GM23248 (cell line): Measurements from ENCODE around the gene RBM47. TPM values are rescaled to one million over a fixed set of nuclear protein-coding genes. Genes with fewer than 3 reads are reported as not detected.
"Not testable (repeated sequence)": the region's sequence is repeated elsewhere in the genome, so short reads cannot be mapped to it uniquely, and the experiment has no call there.

Experiments
- DNase-seq: peaks from one replicate; pipeline ENCODE4 v3.0.0-alpha.2; 2015
- H2AFZ ChIP-seq: fragments of 200-600 bp; sonication (generic); 2 replicates; pipeline ENCODE4 v1.6.1; 2016; ENCODE audit warnings: antibody characterized with exemption
- H3F3A ChIP-seq: fragments of 200-600 bp; sonication (generic); 2 replicates; pipeline ENCODE4 v1.6.1; 2016; ENCODE audit warnings: mild to moderate bottlenecking, antibody characterized with exemption, mixed run types; ENCODE audit not compliant: insufficient read depth
- H3K27ac ChIP-seq: fragments of 200-600 bp; sonication (generic); 2 replicates; pipeline ENCODE4 v1.5.1; 2016; ENCODE audit warnings: mild to moderate bottlenecking
- H3K27me3 ChIP-seq: fragments of 200-600 bp; sonication (generic); replicated peaks from 2 replicates; pipeline ENCODE4 v1.6.1; 2016; ENCODE audit warnings: mild to moderate bottlenecking; ENCODE audit not compliant: insufficient read depth
- H3K36me3 ChIP-seq: fragments of 200-600 bp; sonication (generic); 2 replicates; pipeline ENCODE4 v1.6.1; 2016; ENCODE audit warnings: low read depth, mild to moderate bottlenecking
- H3K4me1 ChIP-seq: fragments of 200-600 bp; sonication (generic); 2 replicates; pipeline ENCODE4 v1.6.1; 2016; ENCODE audit warnings: mild to moderate bottlenecking; ENCODE audit not compliant: insufficient read depth
- H3K4me2 ChIP-seq: fragments of 200-600 bp; sonication (generic); one replicate; pipeline ENCODE4 v1.6.1; 2016; ENCODE audit warnings: mild to moderate bottlenecking; ENCODE audit not compliant: unreplicated experiment
- H3K4me3 ChIP-seq: fragments of 200-600 bp; sonication (generic); 2 replicates; pipeline ENCODE4 v1.5.1; 2016; ENCODE audit warnings: mild to moderate bottlenecking
- H3K79me2 ChIP-seq: fragments of 200-600 bp; sonication (generic); 2 replicates; pipeline ENCODE4 v1.6.1; 2016; ENCODE audit warnings: mild to moderate bottlenecking; ENCODE audit not compliant: insufficient read depth
- H3K9ac ChIP-seq: fragments of 200-600 bp; sonication (generic); 2 replicates; pipeline ENCODE4 v1.6.1; 2016; ENCODE audit warnings: mild to moderate bottlenecking
- H3K9me2 ChIP-seq: fragments of 200-600 bp; sonication (generic); 2 replicates; pipeline ENCODE4 v1.6.1; 2016; ENCODE audit warnings: mixed run types, mild to moderate bottlenecking, moderate library complexity; ENCODE audit not compliant: insufficient read depth
- H3K9me3 ChIP-seq: fragments of 200-600 bp; sonication (generic); one replicate; pipeline ENCODE4 v1.6.1; 2017; ENCODE audit warnings: low read depth
- H4K20me1 ChIP-seq: fragments of 200-600 bp; sonication (generic); 2 replicates; pipeline ENCODE4 v1.6.0; 2016; ENCODE audit not compliant: insufficient read depth
- EZH2 ChIP-seq: fragments of 200-600 bp; sonication (generic); IDR thresholded peaks from 2 replicates; pipeline ENCODE4 v1.6.1; 2018; ENCODE audit warnings: antibody characterized with exemption, mild to moderate bottlenecking; ENCODE audit not compliant: insufficient read depth, poor library complexity, severe bottlenecking
- EZH2phosphoT487 ChIP-seq: fragments of 200-600 bp; sonication (generic); IDR thresholded peaks from 2 replicates; pipeline ENCODE4 v1.6.1; 2018; ENCODE audit warnings: antibody characterized with exemption, moderate library complexity, mild to moderate bottlenecking, low read depth; ENCODE audit not compliant: insufficient read depth
- WGBS, 2 experiments: methylation state at CpG; one replicate each; pipeline ENCODE4 v1.1.6; 2015 to 2017; ENCODE audit warnings: low lambda C conversion rate in 2 of 2, low coverage in 1 of 2; ENCODE audit errors: missing lambda C conversion rate in 2 of 2; 5-methylcytosine and 5-hydroxymethylcytosine counted together
- in situ Hi-C: fragments of 300-500 bp; cut with MboI; formaldehyde crosslinking; loops from 2 replicates; pipeline ENCODE4 v1.15.0; 2020
- polyA plus RNA-seq: library from polyadenylated mRNA; unstranded; fragments of >200 nt; fragmentation: Nextera tagmentation; extraction: Ambion mirVana; gene quantifications from 2 replicates; pipeline ENCODE4 v1.2.1, GENCODE V29; 2016
- total RNA-seq: library from RNA; depleted of rRNA; stranded (reverse); fragments of >200 nt; shearing (Covaris generic); gene quantifications from 2 replicates; pipeline ENCODE4 v1.2.3, GENCODE V29; 2014

Gene RBM47
- total and polyA plus RNA-seq, 2 experiments from 2014 or later, result 0.70 to 1.3 TPM

DNA sequence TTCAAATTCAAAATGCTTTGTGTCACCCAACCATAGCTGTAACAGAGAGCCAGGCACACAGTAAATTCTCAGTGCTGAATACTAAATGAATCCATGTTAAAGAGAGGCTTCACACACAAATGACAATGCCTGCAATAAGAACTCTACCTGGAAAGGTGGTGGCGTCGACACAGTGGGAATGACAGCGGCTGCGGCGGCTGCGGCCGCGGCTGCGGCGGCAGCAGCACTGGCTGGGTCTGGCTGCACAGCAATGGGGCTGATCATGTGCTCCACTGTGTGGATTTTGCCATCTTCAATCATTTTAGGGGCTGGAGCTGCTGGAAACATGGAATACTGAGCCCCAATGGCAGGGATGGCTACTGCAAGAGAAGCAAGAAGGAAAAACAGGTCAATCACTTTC, 197.2 kb downstream of the RBM47 start:
- H3K27me3 ChIP-seq, result no peaks in the 10 kb centered on the region

GRCh38 chr4:40427871-40428270, 201.8 kb downstream of the RBM47 start:
- H3K4me3 ChIP-seq, H3K9me3 ChIP-seq, H3K4me1 ChIP-seq, H3K79me2 ChIP-seq, H3K9ac ChIP-seq, H3K36me3 ChIP-seq, H2AFZ ChIP-seq, H3K27me3 ChIP-seq, H3F3A ChIP-seq, DNase-seq, H3K27ac ChIP-seq, H4K20me1 ChIP-seq, in situ Hi-C loops, H3K9me2 ChIP-seq, H3K4me2 ChIP-seq: not testable (repeated sequence)
- 92 to 96% methylated on average over 4 of the region's 4 CpGs for WGBS, 2 experiments

More for the DNA sequence above, 197.2 kb downstream of the RBM47 start:
- in situ Hi-C loops, result no loop called here
- H3K4me3 ChIP-seq, result no peak overlapping the region
- H3K9me3 ChIP-seq, result no peaks in the 10 kb centered on the region
- no peaks in the 10 kb centered on the region for H3K9me2 ChIP-seq
- no peaks in the 10 kb centered on the region for H3K36me3 ChIP-seq
- TF ChIP-seq EZH2phosphoT487 (no peak), EZH2 (no peak)
- H3K9ac ChIP-seq, result no peak overlapping the region
- H2AFZ ChIP-seq, result no peak overlapping the region
- DNase-seq, result no peak
- no peaks in the 10 kb centered on the region for H3K79me2 ChIP-seq
- H3F3A ChIP-seq, result no peaks in the 10 kb centered on the region
- WGBS, 2 experiments, result 95 to 96% methylated on average over 10 of the region's 10 CpGs
- H3K27ac ChIP-seq, result no peak overlapping the region
- no peak overlapping the region for H3K4me2 ChIP-seq
- no peaks in the 10 kb centered on the region for H4K20me1 ChIP-seq
- H3K4me1 ChIP-seq, result no peaks in the 10 kb centered on the region

DNA sequence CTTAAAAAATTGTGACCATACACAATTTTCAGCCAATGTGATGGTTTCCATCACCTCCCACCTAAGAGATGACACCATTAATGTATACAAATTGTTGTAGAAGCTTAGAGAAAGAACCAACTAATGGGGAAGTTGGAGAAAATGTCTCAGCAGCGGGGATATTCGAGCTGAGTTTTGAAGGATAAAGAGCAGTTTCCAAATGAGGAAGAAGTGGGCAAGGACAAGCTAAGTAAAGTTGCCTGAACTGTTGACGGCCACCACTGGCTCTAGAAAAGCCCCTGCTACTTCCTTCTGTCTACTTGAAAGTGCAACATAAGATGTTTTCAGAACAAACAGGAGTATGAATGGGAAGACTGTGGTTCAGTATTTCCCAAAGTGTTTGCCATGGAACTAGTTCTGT, 202.5 kb downstream of the RBM47 start:
- WGBS, 2 experiments, result 71 to 85% methylated on average over 3 of the region's 3 CpGs
- Histone ChIP-seq H4K20me1 (no peaks in the 10 kb centered on the region), H3K4me1 (peaks cover 5% of the 10 kb centered on the region; the same call in 1 of the 2 replicates), H3K27ac (no peak overlapping the region), H2AFZ (no peak overlapping the region), H3F3A (no peaks in the 10 kb centered on the region), H3K4me3 (no peak overlapping the region), H3K4me2 (no peak overlapping the region), H3K9ac (no peak overlapping the region), H3K27me3 (no peaks in the 10 kb centered on the region), H3K79me2 (no peaks in the 10 kb centered on the region), H3K36me3 (no peaks in the 10 kb centered on the region), H3K9me2 (no peaks in the 10 kb centered on the region), H3K9me3 (no peaks in the 10 kb centered on the region)
- no peak for DNase-seq
- in situ Hi-C loops, result no loop called here
- no peak for TF ChIP-seq EZH2
- TF ChIP-seq EZH2phosphoT487, result no peak

DNA sequence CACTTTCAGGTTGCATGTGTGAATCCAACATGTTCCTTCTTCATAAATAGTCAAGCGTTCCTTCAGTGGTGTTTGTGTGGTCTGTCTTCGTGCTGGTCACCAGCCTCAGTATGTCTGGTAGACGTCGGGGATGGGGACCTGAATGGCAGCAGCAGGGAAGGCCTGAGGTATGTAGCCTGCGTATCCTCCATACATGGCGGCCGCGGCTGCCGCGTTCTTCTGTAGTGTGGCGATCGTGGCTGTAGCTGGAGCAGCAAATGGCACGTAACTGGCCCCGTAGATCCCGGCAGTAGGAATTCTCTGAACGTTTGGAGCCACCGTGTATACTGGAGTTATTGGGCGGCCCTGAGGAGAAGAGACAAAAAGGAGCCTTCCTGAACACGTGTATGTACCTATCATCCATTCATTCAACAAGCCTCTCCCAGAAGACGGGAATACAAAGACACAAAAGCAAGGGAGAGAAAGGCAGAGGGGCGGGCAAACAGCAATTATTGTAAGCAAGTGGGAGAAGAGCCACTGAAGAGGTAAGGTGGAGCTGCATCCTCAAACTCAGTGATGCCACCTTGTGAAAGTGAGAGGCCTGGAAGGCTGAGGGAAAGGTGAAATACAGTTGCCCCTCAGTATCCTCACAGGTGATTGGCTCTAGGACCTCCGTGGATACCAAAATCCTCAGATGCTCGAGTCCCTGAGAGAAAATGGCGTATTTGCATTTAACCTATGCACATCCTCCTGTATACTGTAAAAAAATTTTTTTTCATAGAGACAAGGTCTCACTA, 203.7 kb downstream of the RBM47 start:
- no peaks in the 10 kb centered on the region for H3K36me3 ChIP-seq
- no peak overlapping the region for H3K27ac ChIP-seq
- 86 to 87% methylated on average over 24 of the region's 24 CpGs for WGBS, 2 experiments
- no peaks in the 10 kb centered on the region for H3K9me2 ChIP-seq
- no peaks in the 10 kb centered on the region for H3K27me3 ChIP-seq
- H3K9me3 ChIP-seq, result no peaks in the 10 kb centered on the region
- TF ChIP-seq EZH2phosphoT487, result no peak
- no peak overlapping the region for H2AFZ ChIP-seq
- in situ Hi-C loops, result no loop called here
- no peak overlapping the region for H3K4me3 ChIP-seq
- no peak overlapping the region for H3K9ac ChIP-seq
- no peak for DNase-seq
- no peaks in the 10 kb centered on the region for H3F3A ChIP-seq
- H3K4me1 ChIP-seq, result peaks cover 5% of the 10 kb centered on the region; the same call in 1 of the 2 replicates
- no peak overlapping the region for H3K4me2 ChIP-seq
- no peaks in the 10 kb centered on the region for H3K79me2 ChIP-seq
- no peaks in the 10 kb centered on the region for H4K20me1 ChIP-seq

DNA sequence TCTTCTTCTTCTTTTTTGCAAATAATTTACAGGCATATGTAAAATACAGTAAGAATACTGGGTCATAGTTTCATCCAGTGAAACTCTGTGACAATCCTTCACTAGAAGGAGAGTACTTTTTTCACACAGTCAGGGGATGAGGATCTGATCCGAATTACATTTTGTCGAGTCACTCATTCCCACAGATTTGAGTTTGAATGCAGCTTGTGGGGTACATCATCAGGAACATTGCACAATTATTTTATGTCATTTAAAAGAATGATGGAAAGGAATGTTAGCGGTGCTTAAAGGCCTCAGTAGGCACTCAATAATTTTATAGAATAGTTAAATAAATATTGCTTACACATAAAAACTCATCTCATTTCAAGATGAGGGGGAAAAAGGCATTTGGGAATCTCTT, 205.9 kb downstream of the RBM47 start:
- Histone ChIP-seq H3K9me3 (no peaks in the 10 kb centered on the region), H3K9me2 (no peaks in the 10 kb centered on the region), H3F3A (no peaks in the 10 kb centered on the region), H4K20me1 (no peaks in the 10 kb centered on the region), H3K36me3 (no peaks in the 10 kb centered on the region), H3K9ac (no peak overlapping the region), H3K27ac (no peak overlapping the region), H3K27me3 (no peaks in the 10 kb centered on the region), H3K4me2 (no peak overlapping the region), H3K79me2 (no peaks in the 10 kb centered on the region), H2AFZ (no peak overlapping the region), H3K4me1 (peaks cover 5% of the 10 kb centered on the region; the same call in 1 of the 2 replicates), H3K4me3 (no peak overlapping the region)
- DNase-seq, result peak; percentile 58
- 62 to 78% methylated on average over 3 of the region's 3 CpGs for WGBS, 2 experiments
- no peak for TF ChIP-seq EZH2
- no peak for TF ChIP-seq EZH2phosphoT487
- in situ Hi-C loops, result no loop called here
